Measurements from ENCODE around the gene PRC1. TPM values are rescaled to one million over a fixed set of nuclear protein-coding genes. Genes with fewer than 3 reads are reported as not detected.
A peak's percentile ranks its signal among the peaks of the same experiment; 100 is the strongest.
"Not testable (repeated sequence)": the region's sequence is repeated elsewhere in the genome, so short reads cannot be mapped to it uniquely, and the experiment has no call there.

Gene PRC1
- total RNA-seq, 3 donors from 2014 or later (not counting 1 experiment from before 2014, with no cell fraction given) = 18.9 to 25.1 (median 23.3) TPM

- H3K9me3 Mint-ChIP-seq = no peaks in the 10 kb centered on the region
- ATAC-seq = no peak
- intact Hi-C loops (cut with micrococcal nuclease) = no loop called here
These were observed 62.8 kb downstream of the PRC1 start for GRCh38 chr15:90931575-90931827.

DNA sequence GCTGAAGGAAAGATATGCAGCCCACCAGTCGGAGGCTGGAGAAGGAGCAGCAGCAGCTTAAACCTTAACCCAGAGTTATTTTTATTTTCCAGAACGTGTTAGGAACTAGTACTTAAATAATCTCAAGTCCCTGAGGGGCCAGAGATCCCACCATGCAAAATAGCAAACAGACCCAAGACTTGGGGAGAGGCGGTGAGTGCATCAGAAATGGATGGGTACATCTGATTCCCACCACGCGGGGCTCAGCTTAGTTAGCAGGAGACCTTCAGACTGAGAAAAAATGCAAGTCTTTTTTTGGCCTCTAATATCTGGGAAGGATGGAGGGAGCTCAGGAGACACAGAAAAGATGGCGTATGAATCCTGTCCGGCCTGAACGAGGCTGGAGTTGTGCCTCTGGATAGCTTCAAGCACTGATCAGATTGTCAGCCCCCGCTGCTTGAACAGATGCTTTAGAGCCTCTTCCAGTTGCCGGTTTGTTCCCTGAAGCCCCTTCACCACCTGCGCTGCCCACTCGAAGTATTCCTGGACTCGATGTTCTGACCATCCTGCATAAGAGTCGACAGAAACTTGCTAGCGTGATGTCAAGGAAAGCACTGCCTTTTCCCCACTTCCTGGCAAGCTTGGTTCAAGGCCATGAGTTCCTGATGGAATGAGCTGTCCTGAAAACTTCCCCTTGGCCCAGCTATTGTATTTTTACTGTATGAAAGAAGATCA is 63.3 kb downstream of the PRC1 start:
- Mint-ChIP-seq H3K36me3 (no peaks in the 10 kb centered on the region), H3K27me3 (ENCODE audit: low read depth in 2 of 2) (no peaks in the 10 kb centered on the region), H3K4me1 (peaks cover 44 to 52% of the 10 kb centered on the region in 2 donors), H3K4me3 (peak overlapping the region; percentile 94), H3K9me3 (no peaks in the 10 kb centered on the region), H3K27ac (peak overlapping the region; percentile 97)
- peak overlapping the region; percentile 54 for H3K4me3 ChIP-seq (ENCODE audit: low read length)
- WGBS (ENCODE audit: insufficient coverage) = 78% methylated on average over 15 of the region's 15 CpGs
- ATAC-seq = no peak
- TF ChIP-seq CTCF (IDR thresholded peaks at IDR 0.05) = no peak
- no peaks in the 10 kb centered on the region for H3K27me3 ChIP-seq (ENCODE audit: control insufficient read depth, insufficient read depth, low read length)
- H3K9me3 ChIP-seq (ENCODE audit: control insufficient read depth, insufficient read depth, low read length) = no peaks in the 10 kb centered on the region
- H3K27ac ChIP-seq (ENCODE audit: low read length) = peak overlapping the region; percentile 78
- no peaks in the 10 kb centered on the region for H3K36me3 ChIP-seq (ENCODE audit: control insufficient read depth, insufficient read depth, low read length)
- peaks cover 50% of the 10 kb centered on the region for H3K4me1 ChIP-seq (ENCODE audit: control insufficient read depth, insufficient read depth, low read length)
- DNase-seq = peak in 1 of 2 donors; percentile 28
- intact Hi-C loops (cut with micrococcal nuclease) = no loop called here

More at GRCh38 chr15:90931575-90931827, 62.8 kb downstream of the PRC1 start:
- Histone ChIP-seq H3K27ac (ENCODE audit: low read length) (peak overlapping the region; percentile 88), H3K4me3 (ENCODE audit: low read length) (peak overlapping the region; percentile 77), H3K9me3 (ENCODE audit: control insufficient read depth, insufficient read depth, low read length) (no peaks in the 10 kb centered on the region), H3K4me1 (ENCODE audit: control insufficient read depth, insufficient read depth, low read length) (peaks cover 54% of the 10 kb centered on the region), H3K27me3 (ENCODE audit: control insufficient read depth, insufficient read depth, low read length) (no peaks in the 10 kb centered on the region), H3K36me3 (ENCODE audit: control insufficient read depth, insufficient read depth, low read length) (no peaks in the 10 kb centered on the region)
- H3K27ac Mint-ChIP-seq = peak overlapping the region; percentile 97
- no peak for TF ChIP-seq CTCF (IDR thresholded peaks at IDR 0.05)
- H3K4me1 Mint-ChIP-seq = peaks cover 49 to 57% of the 10 kb centered on the region in 2 donors
- H3K36me3 Mint-ChIP-seq = no peaks in the 10 kb centered on the region
- WGBS (ENCODE audit: insufficient coverage) = 14% methylated on average over 6 of the region's 6 CpGs
- no peak for DNase-seq
- peak overlapping the region; percentile 94 for H3K4me3 Mint-ChIP-seq
- H3K27me3 Mint-ChIP-seq (ENCODE audit: low read depth in 2 of 2) = no peaks in the 10 kb centered on the region

- Histone ChIP-seq H3K27me3 (ENCODE audit: control insufficient read depth, insufficient read depth, low read length) (no peaks in the 10 kb centered on the region), H3K4me3 (ENCODE audit: low read length) (peak overlapping the region; percentile 54), H3K27ac (ENCODE audit: low read length) (peak overlapping the region; percentile 78), H3K36me3 (ENCODE audit: control insufficient read depth, insufficient read depth, low read length) (no peaks in the 10 kb centered on the region), H3K4me1 (ENCODE audit: control insufficient read depth, insufficient read depth, low read length) (peaks cover 37% of the 10 kb centered on the region), H3K9me3 (ENCODE audit: control insufficient read depth, insufficient read depth, low read length) (no peaks in the 10 kb centered on the region)
- ATAC-seq = no peak
- 44% methylated on average over 20 of the region's 21 CpGs for WGBS (ENCODE audit: insufficient coverage)
- intact Hi-C loops (cut with micrococcal nuclease) = loop anchor here (1.0 kb wide), 1 partner anchor 26 kb away; the partner anchor contains the start of gene MAN2A2
- DNase-seq = no peak
- Mint-ChIP-seq H3K4me3 (peak overlapping the region; percentile 94), H3K27me3 (ENCODE audit: low read depth in 2 of 2) (no peaks in the 10 kb centered on the region), H3K9me3 (no peaks in the 10 kb centered on the region), H3K36me3 (no peaks in the 10 kb centered on the region), H3K4me1 (peaks cover 36 to 38% of the 10 kb centered on the region in 2 donors), H3K27ac (peak overlapping the region; percentile 97)
- TF ChIP-seq CTCF (IDR thresholded peaks at IDR 0.05) = no peak
These were observed 64.9 kb downstream of the PRC1 start for GRCh38 chr15:90929246-90930019.

- ATAC-seq; H3K9me3 Mint-ChIP-seq; H3K9me3 ChIP-seq (ENCODE audit: control insufficient read depth, insufficient read depth, low read length); H3K36me3 Mint-ChIP-seq; H3K27ac ChIP-seq (ENCODE audit: low read length); H3K27me3 ChIP-seq (ENCODE audit: control insufficient read depth, insufficient read depth, low read length); DNase-seq; H3K27me3 Mint-ChIP-seq (ENCODE audit: low read depth in 2 of 2); H3K4me3 ChIP-seq (ENCODE audit: low read length); intact Hi-C loops (cut with micrococcal nuclease); H3K36me3 ChIP-seq (ENCODE audit: control insufficient read depth, insufficient read depth, low read length): not testable (repeated sequence)
- Mint-ChIP-seq H3K4me3 (peak overlapping the region; percentile 67), H3K27ac (peak overlapping the region; percentile 76 to 97), H3K4me1 (peaks cover 30 to 31% of the 10 kb centered on the region in 2 donors)
- WGBS (ENCODE audit: insufficient coverage) = 93% methylated on average over 7 of the region's 7 CpGs
- peaks cover 30% of the 10 kb centered on the region for H3K4me1 ChIP-seq (ENCODE audit: control insufficient read depth, insufficient read depth, low read length)
These were observed 66.2 kb downstream of the PRC1 start for GRCh38 chr15:90928106-90928505.

- H3K27ac ChIP-seq (ENCODE audit: low read length); ATAC-seq; intact Hi-C loops (cut with micrococcal nuclease); H3K9me3 Mint-ChIP-seq; H3K36me3 Mint-ChIP-seq; H3K9me3 ChIP-seq (ENCODE audit: control insufficient read depth, insufficient read depth, low read length); H3K4me3 Mint-ChIP-seq; H3K36me3 ChIP-seq (ENCODE audit: control insufficient read depth, insufficient read depth, low read length); H3K4me3 ChIP-seq (ENCODE audit: low read length); H3K27ac Mint-ChIP-seq; H3K27me3 ChIP-seq (ENCODE audit: control insufficient read depth, insufficient read depth, low read length); DNase-seq; H3K27me3 Mint-ChIP-seq (ENCODE audit: low read depth in 2 of 2): not testable (repeated sequence)
- H3K4me1 Mint-ChIP-seq = peaks cover 24% of the 10 kb centered on the region in 2 donors
- 97% methylated on average over 10 of the region's 10 CpGs for WGBS (ENCODE audit: insufficient coverage)
- peaks cover 21% of the 10 kb centered on the region for H3K4me1 ChIP-seq (ENCODE audit: control insufficient read depth, insufficient read depth, low read length)
These were observed 67.6 kb downstream of the PRC1 start for GRCh38 chr15:90926766-90927165.

All from natural killer cell (primary cell).